Measurements from ENCODE around the gene TMCO4.

The TMCO4 gene

GRCh38 chr1:19744335-19744743, 55.4 kb downstream of the TMCO4 start:
- DNase-seq = no peak

- DNase-seq = no peak
These were observed 55.9 kb downstream of the TMCO4 start for GRCh38 chr1:19743793-19744192.

GRCh38 chr1:19743180-19743579, 56.5 kb downstream of the TMCO4 start:
- DNase-seq = no peak

- no peak for DNase-seq
These were observed 60.1 kb downstream of the TMCO4 start for GRCh38 chr1:19739628-19740027.

GRCh38 chr1:19738669-19739068, 61.0 kb downstream of the TMCO4 start:
- DNase-seq = no peak

GRCh38 chr1:19738076-19738475, 61.6 kb downstream of the TMCO4 start:
- DNase-seq = no peak

GRCh38 chr1:19737104-19737825, 62.5 kb downstream of the TMCO4 start:
- no peak for DNase-seq

- no peak for DNase-seq
These were observed 64.1 kb downstream of the TMCO4 start for GRCh38 chr1:19735440-19736127.

GRCh38 chr1:19734472-19734999, 65.2 kb downstream of the TMCO4 start:
- DNase-seq = no peak

- no peak for DNase-seq
These were observed 65.7 kb downstream of the TMCO4 start for GRCh38 chr1:19734056-19734455.

GRCh38 chr1:19733615-19734014, 66.1 kb downstream of the TMCO4 start:
- DNase-seq = no peak

GRCh38 chr1:19731311-19731821, 68.3 kb downstream of the TMCO4 start:
- DNase-seq = no peak

- no peak for DNase-seq
These were observed 68.9 kb downstream of the TMCO4 start for GRCh38 chr1:19730793-19731192.

- DNase-seq = no peak
These were observed 69.5 kb downstream of the TMCO4 start for GRCh38 chr1:19730232-19730631.

- DNase-seq = no peak
These were observed 71.1 kb downstream of the TMCO4 start for GRCh38 chr1:19728413-19729145.

- DNase-seq = no peak
These were observed 74.1 kb downstream of the TMCO4 start for GRCh38 chr1:19725606-19726005.

- DNase-seq = no peak
These were observed 75.8 kb downstream of the TMCO4 start for GRCh38 chr1:19723874-19724273.

GRCh38 chr1:19720973-19721372, 78.7 kb downstream of the TMCO4 start:
- DNase-seq = no peak

GRCh38 chr1:19720174-19720573, 79.5 kb downstream of the TMCO4 start:
- DNase-seq = no peak

GRCh38 chr1:19717467-19717866, 82.2 kb downstream of the TMCO4 start:
- no peak for DNase-seq

GRCh38 chr1:19715334-19716203, 84.1 kb downstream of the TMCO4 start:
- DNase-seq = peak; percentile 89 to 94

GRCh38 chr1:19712928-19713327, 86.8 kb downstream of the TMCO4 start:
- no peak for DNase-seq

Measured in SHP77 (cell line).